Mammary epithelial cell (primary cell): ENCODE results near the gene PSMB10.

ENCODE experiments used
- EZH2 ChIP-seq: IDR thresholded peaks from 2 replicates; pipeline ENCODE4 v1.6.1; 2012; ENCODE audit warnings: low read length, inconsistent platforms, borderline replicate concordance
- TF ChIP-seq, protein P1 (sequence below), 2 donors: IDR thresholded peaks in 1 of 2; conservative IDR thresholded peaks in 1 of 2; 2 replicates each; pipeline ENCODE4 v1.5.1; 2011 to 2012; ENCODE audit warnings: inconsistent platforms in 2 of 2, low read length in 2 of 2, mild to moderate bottlenecking in 2 of 2, control low read depth in 1 of 2, low read depth in 1 of 2; ENCODE audit not compliant: insufficient read depth in 1 of 2; ENCODE audit errors: extremely low read depth in 1 of 2

DNA sequence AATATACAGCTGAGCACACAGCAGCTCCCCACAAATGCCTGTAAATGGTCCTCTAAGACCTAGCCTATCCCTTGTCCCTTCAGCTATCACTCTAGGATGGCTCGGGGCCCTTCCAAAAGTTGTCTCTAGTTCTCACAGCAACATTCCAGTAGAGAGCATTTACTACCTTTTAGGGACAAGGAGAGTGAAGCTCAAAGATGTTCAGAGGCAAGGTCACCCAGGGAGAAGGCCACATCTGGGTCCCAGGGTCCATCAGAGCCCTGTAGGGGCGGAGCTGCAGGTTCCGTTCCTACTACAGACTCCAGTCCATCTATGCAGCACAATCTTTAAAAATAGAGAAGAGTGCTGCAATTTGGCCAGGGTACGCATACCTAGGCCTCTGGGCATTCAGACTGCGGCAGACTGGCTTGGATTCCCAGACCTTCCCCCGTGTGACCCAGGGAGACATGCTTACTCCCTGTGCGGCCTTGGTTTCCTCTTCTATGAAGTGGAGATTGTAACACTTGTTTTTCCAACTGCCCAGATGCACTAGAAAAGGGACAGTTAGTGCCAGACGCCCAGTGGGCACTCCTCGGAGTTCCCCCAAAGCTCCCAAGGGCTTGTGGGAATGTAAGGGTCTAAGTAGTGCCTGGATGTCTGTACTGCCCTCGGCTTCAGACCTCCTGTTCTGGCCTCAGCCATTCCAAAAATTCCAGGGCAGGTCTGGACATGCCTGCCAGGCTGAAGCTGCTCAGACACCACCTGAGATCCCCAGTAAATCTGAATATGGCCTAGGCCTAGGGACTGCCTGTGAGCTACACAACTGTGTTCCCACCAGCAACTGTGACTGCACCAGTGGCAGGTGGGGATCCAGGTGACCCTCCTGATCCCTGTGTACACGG, 29.3 kb upstream of the PSMB10 start:
- TF ChIP-seq, protein P1, sequence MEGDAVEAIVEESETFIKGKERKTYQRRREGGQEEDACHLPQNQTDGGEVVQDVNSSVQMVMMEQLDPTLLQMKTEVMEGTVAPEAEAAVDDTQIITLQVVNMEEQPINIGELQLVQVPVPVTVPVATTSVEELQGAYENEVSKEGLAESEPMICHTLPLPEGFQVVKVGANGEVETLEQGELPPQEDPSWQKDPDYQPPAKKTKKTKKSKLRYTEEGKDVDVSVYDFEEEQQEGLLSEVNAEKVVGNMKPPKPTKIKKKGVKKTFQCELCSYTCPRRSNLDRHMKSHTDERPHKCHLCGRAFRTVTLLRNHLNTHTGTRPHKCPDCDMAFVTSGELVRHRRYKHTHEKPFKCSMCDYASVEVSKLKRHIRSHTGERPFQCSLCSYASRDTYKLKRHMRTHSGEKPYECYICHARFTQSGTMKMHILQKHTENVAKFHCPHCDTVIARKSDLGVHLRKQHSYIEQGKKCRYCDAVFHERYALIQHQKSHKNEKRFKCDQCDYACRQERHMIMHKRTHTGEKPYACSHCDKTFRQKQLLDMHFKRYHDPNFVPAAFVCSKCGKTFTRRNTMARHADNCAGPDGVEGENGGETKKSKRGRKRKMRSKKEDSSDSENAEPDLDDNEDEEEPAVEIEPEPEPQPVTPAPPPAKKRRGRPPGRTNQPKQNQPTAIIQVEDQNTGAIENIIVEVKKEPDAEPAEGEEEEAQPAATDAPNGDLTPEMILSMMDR (conservative IDR thresholded peaks at IDR 0.05 in 1 of 2, IDR thresholded peaks at IDR 0.05 in 1 of 2; ENCODE audit: extremely low read depth in 1 of 2, insufficient read depth in 1 of 2, low read depth in 1 of 2, low read length in 2 of 2), result no peak
- TF ChIP-seq EZH2, result no peak
